GM18499 (cell line): ENCODE measurements around the gene CSF2.

Experiments
- ATAC-seq: cut with Tn5 transposase; IDR thresholded peaks from one replicate; pipeline ENCODE4 v1.9.1; 2021; ENCODE audit warnings: moderate number of reproducible peaks; ENCODE audit not compliant: insufficient read depth, unreplicated experiment

The CSF2 gene

GRCh38 chr5:132073231-132074013, at the start of gene CSF2:
Gene CSF2 (plus strand): TSS chr5:132073789. CDS start chr5:132073824, 35 bp downstream.
- ATAC-seq: no peak

- ATAC-seq: no peak
These were observed 49.5 kb upstream of the CSF2 start for GRCh38 chr5:132024117-132024435.

GRCh38 chr5:132024789-132025402, 48.7 kb upstream of the CSF2 start:
- no peak for ATAC-seq

- no peak for ATAC-seq
These were observed 48.1 kb upstream of the CSF2 start for GRCh38 chr5:132025403-132025971.

- no peak for ATAC-seq
These were observed 47.0 kb upstream of the CSF2 start for GRCh38 chr5:132026516-132027008.

GRCh38 chr5:132027027-132027426, 46.6 kb upstream of the CSF2 start:
- no peak for ATAC-seq

- no peak for ATAC-seq
These were observed 43.8 kb upstream of the CSF2 start for GRCh38 chr5:132029609-132030330.

GRCh38 chr5:132030610-132031009, 43.0 kb upstream of the CSF2 start:
- ATAC-seq: no peak

- ATAC-seq: no peak
These were observed 41.4 kb upstream of the CSF2 start for GRCh38 chr5:132032196-132032595.

- no peak for ATAC-seq
These were observed 40.5 kb upstream of the CSF2 start for GRCh38 chr5:132033122-132033521.

GRCh38 chr5:132037353-132037752, 36.2 kb upstream of the CSF2 start:
- no peak for ATAC-seq

GRCh38 chr5:132044207-132044606, 29.4 kb upstream of the CSF2 start:
- no peak for ATAC-seq

GRCh38 chr5:132046880-132047299, 26.7 kb upstream of the CSF2 start:
- no peak for ATAC-seq

- no peak for ATAC-seq
These were observed 24.5 kb upstream of the CSF2 start for GRCh38 chr5:132049093-132049492.

- no peak for ATAC-seq
These were observed 24.0 kb upstream of the CSF2 start for GRCh38 chr5:132049559-132049958.

- ATAC-seq: no peak
These were observed 23.5 kb upstream of the CSF2 start for GRCh38 chr5:132050136-132050535.

- no peak for ATAC-seq
These were observed 22.7 kb upstream of the CSF2 start for GRCh38 chr5:132050661-132051552.

- no peak for ATAC-seq
These were observed 21.1 kb upstream of the CSF2 start for GRCh38 chr5:132052520-132052919.

- no peak for ATAC-seq
These were observed 20.1 kb upstream of the CSF2 start for GRCh38 chr5:132053483-132053882.
